Measurements from ENCODE around the gene AATK.

AATK gene

DNA sequence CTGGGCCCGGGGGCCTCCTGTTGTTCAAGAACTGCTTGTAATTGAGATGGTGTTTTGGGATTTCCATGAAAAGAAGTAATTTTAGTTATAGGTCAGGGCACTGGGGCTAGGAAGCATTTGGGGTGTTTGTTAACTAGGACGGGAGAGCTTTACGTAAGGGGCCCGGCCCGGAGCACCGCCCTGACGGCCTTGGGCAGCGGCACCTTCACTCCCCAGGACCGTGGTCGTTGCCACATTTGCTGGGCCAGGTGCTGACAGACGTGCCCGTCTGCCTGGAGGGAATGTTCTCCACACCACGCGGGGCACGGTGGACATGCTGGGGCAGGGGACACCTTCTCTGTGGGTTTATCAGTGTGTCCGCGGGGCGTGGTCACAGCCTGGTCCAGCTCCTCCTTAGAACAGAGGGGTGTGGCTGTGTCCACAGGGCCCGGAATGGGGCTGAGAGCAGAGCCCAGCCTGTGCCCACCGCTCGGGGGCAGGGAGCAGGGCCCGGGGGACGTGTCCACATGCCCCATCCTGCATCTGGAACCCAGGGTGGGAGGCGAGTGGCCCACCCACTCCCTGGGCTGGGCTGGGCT lies 73.4 kb downstream of the AATK start:
- TF ChIP-seq, protein P1, sequence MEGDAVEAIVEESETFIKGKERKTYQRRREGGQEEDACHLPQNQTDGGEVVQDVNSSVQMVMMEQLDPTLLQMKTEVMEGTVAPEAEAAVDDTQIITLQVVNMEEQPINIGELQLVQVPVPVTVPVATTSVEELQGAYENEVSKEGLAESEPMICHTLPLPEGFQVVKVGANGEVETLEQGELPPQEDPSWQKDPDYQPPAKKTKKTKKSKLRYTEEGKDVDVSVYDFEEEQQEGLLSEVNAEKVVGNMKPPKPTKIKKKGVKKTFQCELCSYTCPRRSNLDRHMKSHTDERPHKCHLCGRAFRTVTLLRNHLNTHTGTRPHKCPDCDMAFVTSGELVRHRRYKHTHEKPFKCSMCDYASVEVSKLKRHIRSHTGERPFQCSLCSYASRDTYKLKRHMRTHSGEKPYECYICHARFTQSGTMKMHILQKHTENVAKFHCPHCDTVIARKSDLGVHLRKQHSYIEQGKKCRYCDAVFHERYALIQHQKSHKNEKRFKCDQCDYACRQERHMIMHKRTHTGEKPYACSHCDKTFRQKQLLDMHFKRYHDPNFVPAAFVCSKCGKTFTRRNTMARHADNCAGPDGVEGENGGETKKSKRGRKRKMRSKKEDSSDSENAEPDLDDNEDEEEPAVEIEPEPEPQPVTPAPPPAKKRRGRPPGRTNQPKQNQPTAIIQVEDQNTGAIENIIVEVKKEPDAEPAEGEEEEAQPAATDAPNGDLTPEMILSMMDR (IDR thresholded peaks at IDR 0.05; ENCODE audit: extremely low read depth, missing control alignments) = no peak
- DNase-seq (ENCODE audit: low spot score) = no peak

DNA sequence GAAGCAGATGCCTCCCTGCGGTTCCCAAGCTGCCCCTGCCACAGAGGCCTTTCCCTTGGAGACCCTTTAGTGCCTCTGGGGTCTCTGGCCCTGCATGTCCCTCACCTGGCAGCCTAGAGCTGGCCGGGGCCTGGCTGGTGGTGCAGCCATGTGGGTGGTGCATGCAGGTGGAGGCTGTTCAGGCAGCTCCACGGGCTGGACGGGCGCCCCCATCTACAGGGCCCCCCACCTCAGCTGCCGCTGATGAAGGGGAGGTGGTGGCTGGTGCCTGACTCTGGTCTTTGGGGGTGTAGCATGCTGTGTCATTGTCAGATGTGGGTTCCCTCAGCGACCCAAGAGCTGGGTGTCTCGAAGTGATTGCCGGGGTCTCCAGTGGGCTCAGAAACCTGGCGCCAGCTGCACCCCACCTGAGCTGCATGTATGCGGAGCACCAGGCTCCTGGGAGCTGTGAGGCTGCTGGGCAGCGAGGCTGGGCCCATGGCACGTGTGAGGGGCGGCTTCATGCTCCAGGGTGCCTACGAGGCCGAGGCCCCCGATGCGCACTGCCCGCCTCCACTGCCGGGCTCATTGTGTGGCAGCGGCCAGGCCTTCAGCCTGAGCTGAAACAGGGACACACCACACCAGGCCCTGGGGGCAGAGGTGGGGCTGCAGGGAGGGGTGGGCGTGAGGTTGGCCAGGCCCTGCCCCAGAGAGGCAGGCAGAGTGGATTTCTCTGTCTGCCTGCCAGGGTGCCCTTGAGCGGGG lies 74.1 kb downstream of the AATK start:
- DNase-seq (ENCODE audit: low spot score) = no peak
- TF ChIP-seq, protein P1 (IDR thresholded peaks at IDR 0.05; ENCODE audit: extremely low read depth, missing control alignments) = no peak

DNA sequence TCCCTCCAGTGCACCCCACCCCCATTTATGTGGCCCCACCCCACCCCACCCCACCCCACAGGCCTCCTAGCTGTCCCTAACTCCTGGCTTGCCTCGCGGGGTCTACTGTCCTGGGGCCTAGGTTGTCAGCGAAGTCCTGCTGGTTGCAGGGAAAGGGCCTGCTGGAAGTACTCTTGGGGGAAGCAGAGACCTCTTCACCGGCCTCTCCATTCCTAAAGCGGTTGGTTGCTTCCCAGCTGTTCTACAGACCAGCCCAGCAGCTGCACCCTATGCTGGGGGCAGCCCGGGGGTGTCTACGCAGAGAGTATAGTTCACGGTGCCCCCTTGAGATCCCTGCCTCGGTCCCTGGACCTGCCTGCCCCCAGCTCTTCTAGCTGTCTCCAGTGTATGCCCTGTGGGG lies 74.9 kb downstream of the AATK start:
- TF ChIP-seq, protein P1 (IDR thresholded peaks at IDR 0.05; ENCODE audit: extremely low read depth, missing control alignments) = no peak
- DNase-seq (ENCODE audit: low spot score) = no peak

DNA sequence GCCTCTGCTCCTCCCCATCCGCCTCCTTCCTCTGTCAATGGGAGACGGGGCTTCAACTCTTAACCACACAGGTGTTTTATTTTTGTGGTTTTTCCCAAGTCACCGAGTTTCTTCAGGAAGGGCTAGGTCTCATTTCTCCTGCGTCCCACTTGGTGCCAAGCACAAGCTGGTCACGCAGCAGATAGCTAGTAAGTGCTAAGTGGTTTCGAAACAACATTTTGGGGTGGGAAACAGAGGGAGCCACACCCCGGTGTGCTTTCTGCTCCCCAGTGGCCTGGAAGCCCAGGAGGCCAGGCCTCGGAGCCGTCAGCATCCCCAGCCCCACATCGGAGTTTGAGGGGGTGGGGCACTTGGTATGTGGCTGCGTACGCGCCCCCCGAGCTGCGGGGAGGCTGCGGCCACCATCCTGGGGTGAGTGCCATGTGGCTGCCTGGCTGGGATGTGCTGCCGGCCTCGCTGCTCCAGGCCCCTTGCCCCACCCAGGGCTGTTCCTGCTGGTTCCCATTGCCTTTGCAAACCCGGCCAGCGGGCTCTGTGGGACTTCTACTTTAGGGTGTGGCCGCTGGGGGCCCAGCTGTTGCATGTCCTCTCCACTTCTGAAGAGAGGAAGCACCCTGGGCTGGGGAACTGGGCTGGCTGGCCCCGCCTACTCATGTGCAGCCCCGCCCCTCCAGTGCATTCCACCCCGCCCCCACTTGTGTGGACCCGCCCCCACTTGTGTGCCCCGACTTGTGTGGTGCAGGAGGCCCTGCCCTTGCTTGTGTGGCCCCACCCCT lies 75.5 kb downstream of the AATK start:
- TF ChIP-seq, protein P1 (IDR thresholded peaks at IDR 0.05; ENCODE audit: extremely low read depth, missing control alignments) = no peak
- DNase-seq (ENCODE audit: low spot score) = no peak

DNA sequence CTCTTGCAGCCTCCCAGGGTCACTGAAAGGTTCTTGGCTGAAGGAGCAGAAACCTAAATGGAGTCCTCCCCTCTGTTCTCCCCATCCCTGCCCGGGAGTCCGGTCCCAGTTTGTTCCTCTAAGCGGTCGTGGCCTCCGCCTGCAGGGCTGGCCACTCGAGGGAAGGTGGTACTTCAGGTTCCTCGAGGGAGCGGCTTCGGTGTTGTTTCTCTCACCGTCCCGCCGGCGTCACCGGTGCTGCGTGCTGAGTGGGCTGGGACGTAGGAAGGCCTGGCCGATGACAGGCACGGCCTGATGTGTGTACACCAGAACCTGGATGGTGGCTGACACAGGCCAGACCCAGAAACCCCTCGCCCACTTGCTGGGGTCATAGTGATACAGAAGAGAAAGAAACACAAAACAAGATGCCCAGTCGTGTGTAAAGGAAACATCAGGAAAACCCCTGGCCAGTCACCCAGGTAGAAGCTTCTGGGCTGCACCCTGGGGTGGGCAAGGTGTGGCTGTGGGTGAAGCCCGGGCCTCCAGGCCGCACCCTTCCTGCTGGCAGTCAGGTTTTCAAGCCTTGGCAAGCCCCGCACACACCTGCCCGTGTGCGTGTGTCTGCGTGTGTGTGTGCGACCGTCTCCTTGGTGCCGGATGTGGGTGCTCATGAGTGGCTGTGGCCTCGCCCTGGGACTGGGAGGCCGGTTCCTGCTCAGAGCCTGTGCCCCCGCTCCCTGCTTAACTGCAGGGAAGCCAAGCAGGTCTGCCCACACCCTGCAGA lies 79.1 kb downstream of the AATK start:
- TF ChIP-seq, protein P1 (IDR thresholded peaks at IDR 0.05; ENCODE audit: extremely low read depth, missing control alignments) = no peak
- DNase-seq (ENCODE audit: low spot score) = no peak

DNA sequence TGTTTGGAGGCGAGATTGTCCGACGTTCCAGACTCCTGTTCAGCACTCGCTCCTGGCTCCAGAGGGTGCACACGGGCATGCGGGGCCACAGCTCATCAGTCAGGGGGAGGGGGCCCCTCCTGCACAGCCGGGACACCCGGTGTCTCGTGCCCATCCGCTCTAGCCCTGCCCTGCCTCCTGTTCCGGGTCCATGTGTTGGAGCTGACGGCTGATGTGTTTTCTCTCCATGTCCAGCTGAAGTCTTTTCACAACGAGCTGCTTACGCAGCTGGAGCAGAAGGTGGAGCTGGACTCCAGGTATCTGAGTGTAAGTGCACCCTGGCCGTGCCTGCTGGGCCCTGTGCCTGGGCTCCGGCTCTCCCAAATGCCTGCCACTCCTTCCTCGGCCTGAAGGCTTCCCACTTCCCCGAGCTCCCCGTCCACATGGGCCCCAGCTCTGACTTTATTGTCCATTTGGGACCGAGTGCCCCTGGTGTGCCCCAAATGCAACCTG lies 80.6 kb downstream of the AATK start:
- no peak for DNase-seq (ENCODE audit: low spot score)
- TF ChIP-seq, protein P1 (IDR thresholded peaks at IDR 0.05; ENCODE audit: extremely low read depth, missing control alignments) = no peak

Data from GM20000 (cell line).